WTC11 (cell line): ENCODE measurements around the gene PLPP3.

Source experiments
- SMAD3 ChIP-seq: sonication (generic); formaldehyde crosslinking; IDR thresholded peaks from 2 replicates; pipeline ENCODE4 v1.8.0; 2022; ENCODE audit warnings: missing genetic modification reagents, mild to moderate bottlenecking, borderline replicate concordance
- ZNF121 ChIP-seq: sonication (generic); formaldehyde crosslinking; IDR thresholded peaks from 2 replicates; pipeline ENCODE4 v1.8.0; 2023; ENCODE audit warnings: missing genetic modification reagents
- TF ChIP-seq, protein P1 (sequence below): sonication (generic); formaldehyde crosslinking; IDR thresholded peaks from 2 replicates; pipeline ENCODE4 v1.8.1; 2023; ENCODE audit warnings: mild to moderate bottlenecking, moderate library complexity, missing genetic modification reagents

DNA sequence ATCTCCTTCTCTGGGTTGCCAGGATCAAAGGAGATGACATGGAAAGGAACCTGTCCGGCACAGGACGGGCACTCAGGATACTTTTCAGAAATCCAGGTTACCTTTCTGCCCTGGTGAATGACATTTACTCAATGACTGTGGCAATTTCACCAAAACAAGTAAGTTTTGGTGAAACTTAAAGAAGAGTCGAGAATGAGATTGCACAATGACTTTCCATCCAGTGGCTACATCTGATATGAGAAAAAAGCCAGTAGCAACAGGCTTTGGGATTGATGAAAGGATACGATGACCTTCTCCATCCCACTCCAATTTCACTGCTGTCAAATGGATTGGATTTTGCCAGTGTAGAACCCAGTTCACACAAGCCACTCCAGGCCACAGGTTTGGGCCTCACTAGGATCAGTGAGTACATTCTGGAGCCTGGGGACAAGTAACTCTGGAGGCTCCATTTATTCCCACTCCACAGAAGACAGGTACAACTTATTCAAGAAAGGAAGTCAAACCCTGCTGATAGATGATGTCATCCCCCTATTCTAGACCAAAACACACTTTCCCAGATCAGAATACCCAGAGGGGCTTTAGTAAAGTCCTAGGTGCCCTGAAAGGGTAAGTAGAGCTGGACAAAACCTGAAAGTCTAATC, 63.3 kb downstream of the PLPP3 start:
- TF ChIP-seq, protein P1, sequence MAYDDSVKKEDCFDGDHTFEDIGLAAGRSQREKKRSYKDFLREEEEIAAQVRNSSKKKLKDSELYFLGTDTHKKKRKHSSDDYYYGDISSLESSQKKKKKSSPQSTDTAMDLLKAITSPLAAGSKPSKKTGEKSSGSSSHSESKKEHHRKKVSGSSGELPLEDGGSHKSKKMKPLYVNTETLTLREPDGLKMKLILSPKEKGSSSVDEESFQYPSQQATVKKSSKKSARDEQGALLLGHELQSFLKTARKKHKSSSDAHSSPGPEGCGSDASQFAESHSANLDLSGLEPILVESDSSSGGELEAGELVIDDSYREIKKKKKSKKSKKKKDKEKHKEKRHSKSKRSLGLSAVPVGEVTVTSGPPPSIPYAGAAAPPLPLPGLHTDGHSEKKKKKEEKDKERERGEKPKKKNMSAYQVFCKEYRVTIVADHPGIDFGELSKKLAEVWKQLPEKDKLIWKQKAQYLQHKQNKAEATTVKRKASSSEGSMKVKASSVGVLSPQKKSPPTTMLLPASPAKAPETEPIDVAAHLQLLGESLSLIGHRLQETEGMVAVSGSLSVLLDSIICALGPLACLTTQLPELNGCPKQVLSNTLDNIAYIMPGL = no peak
- TF ChIP-seq SMAD3 (CRISPR knock-in tag) (no peak), ZNF121 (CRISPR knock-in tag) (no peak)
